ENCODE data around the gene DOCK4. TPM values are rescaled to one million over a fixed set of nuclear protein-coding genes. Genes with fewer than 3 reads are reported as not detected.

The DOCK4 gene
- total RNA-seq, 6 experiments from 2014 or later: 9.4 to 29.9 (median 22.8) TPM

GRCh38 chr7:111823826-111824225 lies 382.4 kb downstream of the DOCK4 start:
- WGBS (ENCODE audit: insufficient coverage, low coverage, low lambda C conversion rate, missing lambda C conversion rate): 81% methylated on average over 4 of the region's 4 CpGs
- intact Hi-C loops (cut with DNase I): no loop called here
- Histone ChIP-seq H3K27me3 (no peaks in the 10 kb centered on the region), H3K27ac (no peak overlapping the region), H3K36me3 (peaks cover 0 to 11% (median 4%) of the 10 kb centered on the region in 4 donors), H3K4me3 (no peak overlapping the region), H3K9me3 (no peaks in the 10 kb centered on the region), H3K4me1 (no peaks in the 10 kb centered on the region)
- ATAC-seq (no peak), DNase-seq (no peak)
- TF ChIP-seq, protein P1, sequence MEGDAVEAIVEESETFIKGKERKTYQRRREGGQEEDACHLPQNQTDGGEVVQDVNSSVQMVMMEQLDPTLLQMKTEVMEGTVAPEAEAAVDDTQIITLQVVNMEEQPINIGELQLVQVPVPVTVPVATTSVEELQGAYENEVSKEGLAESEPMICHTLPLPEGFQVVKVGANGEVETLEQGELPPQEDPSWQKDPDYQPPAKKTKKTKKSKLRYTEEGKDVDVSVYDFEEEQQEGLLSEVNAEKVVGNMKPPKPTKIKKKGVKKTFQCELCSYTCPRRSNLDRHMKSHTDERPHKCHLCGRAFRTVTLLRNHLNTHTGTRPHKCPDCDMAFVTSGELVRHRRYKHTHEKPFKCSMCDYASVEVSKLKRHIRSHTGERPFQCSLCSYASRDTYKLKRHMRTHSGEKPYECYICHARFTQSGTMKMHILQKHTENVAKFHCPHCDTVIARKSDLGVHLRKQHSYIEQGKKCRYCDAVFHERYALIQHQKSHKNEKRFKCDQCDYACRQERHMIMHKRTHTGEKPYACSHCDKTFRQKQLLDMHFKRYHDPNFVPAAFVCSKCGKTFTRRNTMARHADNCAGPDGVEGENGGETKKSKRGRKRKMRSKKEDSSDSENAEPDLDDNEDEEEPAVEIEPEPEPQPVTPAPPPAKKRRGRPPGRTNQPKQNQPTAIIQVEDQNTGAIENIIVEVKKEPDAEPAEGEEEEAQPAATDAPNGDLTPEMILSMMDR (IDR thresholded peaks at IDR 0.05): no peak
- TF ChIP-seq POLR2A (IDR thresholded peaks at IDR 0.05): no peak

DNA sequence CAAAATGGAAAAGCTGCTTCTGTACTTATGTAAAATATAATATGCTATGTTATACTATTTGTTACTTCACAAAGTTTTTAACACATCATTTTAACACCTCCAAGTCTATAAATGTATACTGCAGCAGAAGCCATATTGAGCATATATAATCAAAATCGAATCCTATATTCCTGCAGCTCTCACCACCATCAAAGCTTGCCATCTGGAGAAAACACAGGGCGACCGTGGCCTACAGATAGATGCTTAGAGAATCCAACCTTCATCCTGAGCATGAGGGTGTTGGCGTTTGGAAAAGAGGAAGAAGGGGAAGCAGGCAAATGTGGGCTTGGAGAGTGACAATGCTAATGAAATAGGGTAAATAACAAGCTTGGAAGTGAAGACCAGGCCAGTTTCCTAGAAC lies 385.2 kb downstream of the DOCK4 start:
- intact Hi-C loops (cut with DNase I): no loop called here
- H3K4me1 ChIP-seq: no peaks in the 10 kb centered on the region
- no peaks in the 10 kb centered on the region for H3K27me3 ChIP-seq
- no peak overlapping the region for H3K4me3 ChIP-seq
- TF ChIP-seq, protein P1 (IDR thresholded peaks at IDR 0.05): no peak
- TF ChIP-seq POLR2A (IDR thresholded peaks at IDR 0.05): no peak
- DNase-seq: no peak
- 82% methylated on average over 4 of the region's 4 CpGs for WGBS (ENCODE audit: insufficient coverage, low coverage, low lambda C conversion rate, missing lambda C conversion rate)
- peaks cover 0 to 11% (median 4%) of the 10 kb centered on the region in 4 donors for H3K36me3 ChIP-seq
- ATAC-seq: no peak
- no peak overlapping the region for H3K27ac ChIP-seq
- no peaks in the 10 kb centered on the region for H3K9me3 ChIP-seq

- no peak for TF ChIP-seq POLR2A (IDR thresholded peaks at IDR 0.05)
- TF ChIP-seq, protein P1 (IDR thresholded peaks at IDR 0.05): no peak
- no peak overlapping the region for H3K4me3 ChIP-seq
- H3K9me3 ChIP-seq: no peaks in the 10 kb centered on the region
- intact Hi-C loops (cut with DNase I): no loop called here
- ATAC-seq (no peak), DNase-seq (no peak)
- no peak overlapping the region for H3K27ac ChIP-seq
- no peaks in the 10 kb centered on the region for H3K27me3 ChIP-seq
- peaks cover 0 to 11% (median 4%) of the 10 kb centered on the region in 4 donors for H3K36me3 ChIP-seq
- no peaks in the 10 kb centered on the region for H3K4me1 ChIP-seq
- WGBS (ENCODE audit: insufficient coverage, low coverage, low lambda C conversion rate, missing lambda C conversion rate): 88% methylated on average over 2 of the region's 2 CpGs
These were observed 385.6 kb downstream of the DOCK4 start for GRCh38 chr7:111820621-111821020.

GRCh38 chr7:111820121-111820520 lies 386.1 kb downstream of the DOCK4 start:
- no peaks in the 10 kb centered on the region for H3K9me3 ChIP-seq
- H3K4me1 ChIP-seq: no peaks in the 10 kb centered on the region
- peaks cover 0 to 11% (median 4%) of the 10 kb centered on the region in 4 donors for H3K36me3 ChIP-seq
- DNase-seq (no peak), ATAC-seq (no peak)
- H3K4me3 ChIP-seq: no peak overlapping the region
- intact Hi-C loops (cut with DNase I): no loop called here
- WGBS (ENCODE audit: insufficient coverage, low coverage, low lambda C conversion rate, missing lambda C conversion rate): 88% methylated on average over 1 of the region's 1 CpG
- no peaks in the 10 kb centered on the region for H3K27me3 ChIP-seq
- no peak for TF ChIP-seq POLR2A (IDR thresholded peaks at IDR 0.05)
- TF ChIP-seq, protein P1 (IDR thresholded peaks at IDR 0.05): no peak
- no peak overlapping the region for H3K27ac ChIP-seq

DNA sequence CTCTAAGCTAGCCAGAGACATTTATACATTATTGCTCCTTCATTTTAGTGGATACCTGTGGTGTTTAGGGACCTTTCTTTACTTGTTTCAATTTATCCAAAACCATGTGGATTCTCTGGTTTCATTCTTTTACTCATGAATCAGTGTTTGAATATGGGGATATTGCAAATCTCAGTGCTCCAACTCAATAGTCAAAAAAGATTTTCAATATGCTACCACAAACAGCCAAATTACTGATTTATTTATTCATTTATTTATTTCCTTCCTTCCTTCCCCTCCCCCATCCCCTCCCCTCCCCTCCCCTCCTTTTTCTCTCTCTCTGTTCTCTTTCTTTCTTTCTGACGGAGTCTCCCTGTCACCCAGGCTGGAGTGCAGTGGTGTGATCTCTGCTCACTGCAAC lies 390.8 kb downstream of the DOCK4 start:
- intact Hi-C loops (cut with DNase I): no loop called here
- TF ChIP-seq, protein P1 (IDR thresholded peaks at IDR 0.05): no peak
- no peak for TF ChIP-seq POLR2A (IDR thresholded peaks at IDR 0.05)
- DNase-seq: no peak
- no peak overlapping the region for H3K4me3 ChIP-seq
- no peaks in the 10 kb centered on the region for H3K27me3 ChIP-seq
- H3K36me3 ChIP-seq: no peaks in the 10 kb centered on the region
- H3K9me3 ChIP-seq: no peaks in the 10 kb centered on the region
- no peak for ATAC-seq
- H3K4me1 ChIP-seq: no peaks in the 10 kb centered on the region
- no peak overlapping the region for H3K27ac ChIP-seq
- no CpG with 5 or more reads among the region's 1 CpG for WGBS (ENCODE audit: insufficient coverage, low coverage, low lambda C conversion rate, missing lambda C conversion rate)
